Measurements from ENCODE around the gene AGBL4. TPM values are rescaled to one million over a fixed set of nuclear protein-coding genes. Genes with fewer than 3 reads are reported as not detected.

AGBL4 gene
- total RNA-seq, 3 donors from 2014 or later = 1.3 to 1.9 (median 1.8) TPM

GRCh38 chr1:48906729-48907128, 1117.0 kb downstream of the AGBL4 start:
- Histone ChIP-seq H3K36me3 (no peaks in the 10 kb centered on the region), H3K27me3 (no peaks in the 10 kb centered on the region), H3K9me3 (no peaks in the 10 kb centered on the region), H3K4me1 (no peaks in the 10 kb centered on the region), H3K4me3 (no peak overlapping the region), H3K27ac (no peak overlapping the region)
- intact Hi-C loops (cut with DNase I; ENCODE audit: low total_unique reads) = no loop called here
- DNase-seq (ENCODE audit: low spot score in 2 of 2) = no peak
- TF ChIP-seq POLR2A (IDR thresholded peaks at IDR 0.05) (no peak), POLR2AphosphoS5 (IDR thresholded peaks at IDR 0.05) (no peak), CTCF (IDR thresholded peaks at IDR 0.05) (no peak)

- no peaks in the 10 kb centered on the region for H3K27me3 ChIP-seq
- no peak for DNase-seq (ENCODE audit: low spot score in 2 of 2)
- TF ChIP-seq CTCF (IDR thresholded peaks at IDR 0.05) (no peak), POLR2A (IDR thresholded peaks at IDR 0.05) (no peak), POLR2AphosphoS5 (IDR thresholded peaks at IDR 0.05) (no peak)
- no peak overlapping the region for H3K4me3 ChIP-seq
- H3K27ac ChIP-seq = no peak overlapping the region
- no peaks in the 10 kb centered on the region for H3K36me3 ChIP-seq
- no peaks in the 10 kb centered on the region for H3K4me1 ChIP-seq
- H3K9me3 ChIP-seq = no peaks in the 10 kb centered on the region
- intact Hi-C loops (cut with DNase I; ENCODE audit: low total_unique reads) = no loop called here
Measured at GRCh38 chr1:48906164-48906563, 1117.6 kb downstream of the AGBL4 start.

DNA sequence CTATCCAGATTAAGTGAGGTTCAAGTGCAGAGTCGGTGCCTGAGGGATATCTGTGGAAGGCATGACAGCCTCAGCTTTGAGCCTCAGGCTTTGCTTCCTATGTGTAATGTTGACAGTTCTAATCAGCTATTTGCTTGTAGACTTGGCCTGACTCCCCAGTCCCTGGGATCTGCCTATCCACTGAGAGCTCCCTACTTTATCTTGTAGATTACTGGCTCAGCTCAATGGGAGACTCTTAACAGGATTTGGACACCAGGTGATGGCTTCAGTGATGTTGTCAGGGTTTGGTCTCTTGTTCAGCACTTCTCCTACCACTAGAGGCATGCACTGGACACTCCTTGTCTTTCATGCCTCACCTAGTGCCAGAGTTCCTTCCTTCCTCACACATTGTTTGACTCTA, 1120.5 kb downstream of the AGBL4 start:
- no peaks in the 10 kb centered on the region for H3K9me3 ChIP-seq
- H3K4me3 ChIP-seq = no peak overlapping the region
- no peak overlapping the region for H3K27ac ChIP-seq
- no peaks in the 10 kb centered on the region for H3K27me3 ChIP-seq
- TF ChIP-seq CTCF (IDR thresholded peaks at IDR 0.05) (no peak), POLR2AphosphoS5 (IDR thresholded peaks at IDR 0.05) (no peak), POLR2A (IDR thresholded peaks at IDR 0.05) (no peak)
- no peaks in the 10 kb centered on the region for H3K4me1 ChIP-seq
- H3K36me3 ChIP-seq = no peaks in the 10 kb centered on the region
- no peak for DNase-seq (ENCODE audit: low spot score in 2 of 2)
- intact Hi-C loops (cut with DNase I; ENCODE audit: low total_unique reads) = no loop called here

DNA sequence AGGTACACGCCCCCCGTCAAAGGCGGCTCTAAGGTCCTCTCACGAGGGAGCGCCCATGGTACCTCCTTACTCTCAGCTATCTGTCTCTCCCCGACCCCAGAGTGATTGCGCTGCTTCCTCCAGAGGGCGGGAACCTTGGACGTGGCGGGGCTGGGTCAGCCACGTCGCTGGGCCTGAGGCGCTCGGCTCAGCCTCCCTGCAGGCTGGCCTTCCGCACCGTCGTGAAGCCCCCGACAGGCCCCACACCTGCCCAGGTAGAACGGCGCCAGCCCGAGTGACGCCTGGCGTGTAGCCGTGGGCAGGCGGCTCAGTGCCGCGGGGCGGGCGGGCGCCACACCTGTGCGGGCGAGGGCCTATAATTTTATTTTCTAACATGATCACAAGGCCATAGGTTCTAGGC, 1124.9 kb downstream of the AGBL4 start:
- TF ChIP-seq CTCF (IDR thresholded peaks at IDR 0.05) (no peak), POLR2AphosphoS5 (IDR thresholded peaks at IDR 0.05) (no peak), POLR2A (IDR thresholded peaks at IDR 0.05) (no peak)
- H3K36me3 ChIP-seq = no peaks in the 10 kb centered on the region
- no peak overlapping the region for H3K27ac ChIP-seq
- no peaks in the 10 kb centered on the region for H3K9me3 ChIP-seq
- intact Hi-C loops (cut with DNase I; ENCODE audit: low total_unique reads) = no loop called here
- no peak for DNase-seq (ENCODE audit: low spot score in 2 of 2)
- H3K4me1 ChIP-seq = no peaks in the 10 kb centered on the region
- no peaks in the 10 kb centered on the region for H3K27me3 ChIP-seq
- no peak overlapping the region for H3K4me3 ChIP-seq

DNA sequence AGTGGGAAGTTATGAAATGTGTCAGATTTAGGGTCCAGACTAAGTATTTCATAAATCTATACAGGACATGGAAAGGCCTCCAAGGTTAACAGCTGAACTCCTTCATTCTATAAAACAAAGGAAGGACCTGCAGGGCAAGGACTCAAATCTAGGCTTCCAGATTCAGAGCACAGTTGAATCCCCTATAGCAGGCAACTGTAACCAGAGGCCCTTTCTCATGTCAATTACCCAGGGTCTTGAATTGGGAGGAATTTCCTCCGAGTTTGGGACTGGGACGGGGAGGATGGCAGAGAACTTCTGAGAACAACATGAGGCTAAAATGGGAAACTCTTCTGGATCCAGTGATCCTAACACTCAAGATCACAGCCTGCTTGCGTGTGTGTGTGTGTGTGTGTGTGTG, 1134.1 kb downstream of the AGBL4 start:
- TF ChIP-seq CTCF (IDR thresholded peaks at IDR 0.05) (no peak), POLR2AphosphoS5 (IDR thresholded peaks at IDR 0.05) (no peak), POLR2A (IDR thresholded peaks at IDR 0.05) (no peak)
- no peaks in the 10 kb centered on the region for H3K4me1 ChIP-seq
- H3K27ac ChIP-seq = no peak overlapping the region
- H3K9me3 ChIP-seq = no peaks in the 10 kb centered on the region
- no peak for DNase-seq (ENCODE audit: low spot score in 2 of 2)
- H3K27me3 ChIP-seq = no peaks in the 10 kb centered on the region
- no peaks in the 10 kb centered on the region for H3K36me3 ChIP-seq
- intact Hi-C loops (cut with DNase I; ENCODE audit: low total_unique reads) = no loop called here
- no peak overlapping the region for H3K4me3 ChIP-seq

Measured in breast epithelium (tissue), 4 donors.